HG03280 (cell line): ENCODE results near the gene FBN1.

Source experiments
- ATAC-seq: cut with Tn5 transposase; IDR thresholded peaks from one replicate; pipeline ENCODE4 v1.9.1; 2021; ENCODE audit warnings: mild to moderate bottlenecking, moderate library complexity; ENCODE audit not compliant: unreplicated experiment

Gene FBN1

GRCh38 chr15:48582452-48583247, 62.9 kb downstream of the FBN1 start:
- no peak for ATAC-seq

- ATAC-seq, result no peak
These were observed 64.3 kb downstream of the FBN1 start for GRCh38 chr15:48581219-48581618.

- ATAC-seq, result no peak
These were observed 64.8 kb downstream of the FBN1 start for GRCh38 chr15:48580736-48581135.

GRCh38 chr15:48579945-48580671, 65.4 kb downstream of the FBN1 start:
- ATAC-seq, result no peak

- no peak for ATAC-seq
These were observed 66.5 kb downstream of the FBN1 start for GRCh38 chr15:48578965-48579364.

GRCh38 chr15:48577469-48577868, 68.0 kb downstream of the FBN1 start:
- no peak for ATAC-seq

GRCh38 chr15:48574187-48574586, 71.3 kb downstream of the FBN1 start:
- no peak for ATAC-seq

GRCh38 chr15:48573780-48574179, 71.7 kb downstream of the FBN1 start:
- ATAC-seq, result no peak

- ATAC-seq, result no peak
These were observed 72.7 kb downstream of the FBN1 start for GRCh38 chr15:48572823-48573222.

GRCh38 chr15:48571510-48571909, 74.0 kb downstream of the FBN1 start:
- ATAC-seq, result no peak

- no peak for ATAC-seq
These were observed 74.7 kb downstream of the FBN1 start for GRCh38 chr15:48570822-48571221.

- no peak for ATAC-seq
These were observed 75.8 kb downstream of the FBN1 start for GRCh38 chr15:48569591-48570302.

- no peak for ATAC-seq
These were observed 78.8 kb downstream of the FBN1 start for GRCh38 chr15:48566668-48567067.

GRCh38 chr15:48565560-48566482, 79.7 kb downstream of the FBN1 start:
- ATAC-seq, result no peak

GRCh38 chr15:48564690-48565089, 80.8 kb downstream of the FBN1 start:
- ATAC-seq, result no peak

- no peak for ATAC-seq
These were observed 81.6 kb downstream of the FBN1 start for GRCh38 chr15:48563934-48564333.

GRCh38 chr15:48560321-48561051, 85.0 kb downstream of the FBN1 start:
- ATAC-seq, result no peak

GRCh38 chr15:48559285-48559684, 86.2 kb downstream of the FBN1 start:
- ATAC-seq, result no peak

- ATAC-seq, result no peak
These were observed 87.3 kb downstream of the FBN1 start for GRCh38 chr15:48558226-48558625.

- ATAC-seq, result no peak
These were observed 88.2 kb downstream of the FBN1 start for GRCh38 chr15:48557335-48557734.
